T-helper 2 cell treated with Interferon-gamma antibody and Interleukin-4, amounts not matched to agents 5 μg/mL and 100 μg/mL, for 36 hours (primary cell): ENCODE results near the gene TBX5.

Source experiments
- DNase-seq: peaks from one replicate; pipeline ENCODE4 v3.0.0; 2021; ENCODE audit warnings: low spot score
- H3K27ac Mint-ChIP-seq: one replicate; pipeline ENCODE4 v1.8.0; 2021; ENCODE audit warnings: mild to moderate bottlenecking, mixed read lengths
- H3K27me3 Mint-ChIP-seq: one replicate; pipeline ENCODE4 v1.8.0; 2021; ENCODE audit warnings: low read depth, mixed read lengths
- H3K36me3 Mint-ChIP-seq: one replicate; pipeline ENCODE4 v1.8.0; 2021; ENCODE audit warnings: low read depth, mixed read lengths
- H3K4me1 Mint-ChIP-seq: one replicate; pipeline ENCODE4 v1.8.0; 2021; ENCODE audit warnings: low read depth, mixed read lengths
- H3K4me3 Mint-ChIP-seq: one replicate; pipeline ENCODE4 v1.8.0; 2022; ENCODE audit warnings: mild to moderate bottlenecking, moderate library complexity, mixed read lengths
- H3K9me3 Mint-ChIP-seq: one replicate; pipeline ENCODE4 v1.8.0; 2021; ENCODE audit warnings: mixed read lengths

The TBX5 gene

GRCh38 chr12:114414031-114414865 lies 8.3 kb upstream of the TBX5 start:
- Mint-ChIP-seq H3K27ac (no peak overlapping the region), H3K27me3 (peaks cover 64% of the 10 kb centered on the region), H3K4me3 (no peak overlapping the region), H3K9me3 (no peaks in the 10 kb centered on the region), H3K36me3 (peaks cover 1% of the 10 kb centered on the region), H3K4me1 (no peaks in the 10 kb centered on the region)
- no peak for DNase-seq

- Mint-ChIP-seq H3K9me3 (no peaks in the 10 kb centered on the region), H3K27me3 (peaks cover 74% of the 10 kb centered on the region), H3K36me3 (peaks cover 1% of the 10 kb centered on the region), H3K4me3 (no peak overlapping the region), H3K27ac (no peak overlapping the region), H3K4me1 (no peaks in the 10 kb centered on the region)
- DNase-seq, result no peak
Measured at GRCh38 chr12:114412825-114413749, 7.1 kb upstream of the TBX5 start.

- no peaks in the 10 kb centered on the region for H3K9me3 Mint-ChIP-seq
- no peak overlapping the region for H3K27ac Mint-ChIP-seq
- H3K27me3 Mint-ChIP-seq, result peaks cover 82% of the 10 kb centered on the region
- peaks cover 1% of the 10 kb centered on the region for H3K36me3 Mint-ChIP-seq
- DNase-seq, result no peak
- H3K4me3 Mint-ChIP-seq, result no peak overlapping the region
- no peaks in the 10 kb centered on the region for H3K4me1 Mint-ChIP-seq
Measured at GRCh38 chr12:114412307-114412706, 6.4 kb upstream of the TBX5 start.

GRCh38 chr12:114411071-114411837 lies 5.3 kb upstream of the TBX5 start:
- Mint-ChIP-seq H3K27me3 (peaks cover 85% of the 10 kb centered on the region), H3K4me1 (no peaks in the 10 kb centered on the region), H3K36me3 (peaks cover 1% of the 10 kb centered on the region), H3K9me3 (no peaks in the 10 kb centered on the region), H3K4me3 (no peak overlapping the region), H3K27ac (no peak overlapping the region)
- DNase-seq, result no peak

- peak overlapping the region; percentile 64 for H3K27ac Mint-ChIP-seq
- H3K36me3 Mint-ChIP-seq, result peaks cover 1% of the 10 kb centered on the region
- no peaks in the 10 kb centered on the region for H3K9me3 Mint-ChIP-seq
- no peaks in the 10 kb centered on the region for H3K4me1 Mint-ChIP-seq
- H3K4me3 Mint-ChIP-seq, result peak overlapping the region; percentile 8
- H3K27me3 Mint-ChIP-seq, result peaks cover 93% of the 10 kb centered on the region
- no peak for DNase-seq
Measured at GRCh38 chr12:114409852-114410600, 4.1 kb upstream of the TBX5 start.

GRCh38 chr12:114408886-114409851 lies 3.2 kb upstream of the TBX5 start:
- Mint-ChIP-seq H3K36me3 (peaks cover 1% of the 10 kb centered on the region), H3K27me3 (peaks cover 93% of the 10 kb centered on the region), H3K4me3 (peak overlapping the region; percentile 29), H3K4me1 (no peaks in the 10 kb centered on the region), H3K27ac (no peak overlapping the region), H3K9me3 (no peaks in the 10 kb centered on the region)
- no peak for DNase-seq

GRCh38 chr12:114408471-114408885 lies 2.5 kb upstream of the TBX5 start:
- Mint-ChIP-seq H3K9me3 (no peaks in the 10 kb centered on the region), H3K27ac (no peak overlapping the region), H3K4me1 (no peaks in the 10 kb centered on the region), H3K36me3 (peaks cover 1% of the 10 kb centered on the region), H3K4me3 (no peak overlapping the region), H3K27me3 (peaks cover 97% of the 10 kb centered on the region)
- no peak for DNase-seq

- peaks cover 97% of the 10 kb centered on the region for H3K27me3 Mint-ChIP-seq
- no peaks in the 10 kb centered on the region for H3K4me1 Mint-ChIP-seq
- H3K4me3 Mint-ChIP-seq, result peak overlapping the region; percentile 29
- H3K36me3 Mint-ChIP-seq, result peaks cover 1% of the 10 kb centered on the region
- DNase-seq, result no peak
- H3K9me3 Mint-ChIP-seq, result no peaks in the 10 kb centered on the region
- peak overlapping the region; percentile 55 for H3K27ac Mint-ChIP-seq
Measured at GRCh38 chr12:114407842-114408411, 2.0 kb upstream of the TBX5 start.

- Mint-ChIP-seq H3K4me3 (no peak overlapping the region), H3K36me3 (peaks cover 1% of the 10 kb centered on the region), H3K9me3 (no peaks in the 10 kb centered on the region), H3K27me3 (peaks cover 97% of the 10 kb centered on the region), H3K4me1 (no peaks in the 10 kb centered on the region), H3K27ac (no peak overlapping the region)
- no peak for DNase-seq
Measured at GRCh38 chr12:114406984-114407841, 1.3 kb upstream of the TBX5 start.

- H3K36me3 Mint-ChIP-seq, result peaks cover 1% of the 10 kb centered on the region
- H3K4me3 Mint-ChIP-seq, result no peak overlapping the region
- H3K9me3 Mint-ChIP-seq, result no peaks in the 10 kb centered on the region
- H3K4me1 Mint-ChIP-seq, result no peaks in the 10 kb centered on the region
- peak overlapping the region; percentile 55 for H3K27ac Mint-ChIP-seq
- H3K27me3 Mint-ChIP-seq, result peaks cover 97% of the 10 kb centered on the region
- no peak for DNase-seq
Measured at GRCh38 chr12:114406316-114406983, 506 bp upstream of the TBX5 start.

- Mint-ChIP-seq H3K27ac (no peak overlapping the region), H3K4me3 (no peak overlapping the region), H3K36me3 (peaks cover 1% of the 10 kb centered on the region), H3K27me3 (peaks cover 97% of the 10 kb centered on the region), H3K9me3 (no peaks in the 10 kb centered on the region), H3K4me1 (no peaks in the 10 kb centered on the region)
- DNase-seq, result no peak
Measured at GRCh38 chr12:114404926-114405518, 922 bp downstream of the TBX5 start.
